AG10803 (cell line): ENCODE measurements around the gene MAP4K3.

Source experiments
- DNase-seq: peaks from one replicate; pipeline ENCODE4 v3.0.0; 2010; ENCODE audit warnings: low read depth
- H3K4me3 ChIP-seq: 2 replicates; pipeline ENCODE4 v1.5.1; 2011; ENCODE audit warnings: mild to moderate bottlenecking, low read length, control low read depth
- CTCF ChIP-seq: conservative IDR thresholded peaks from 2 replicates; pipeline ENCODE4 v1.5.1; 2011; ENCODE audit warnings: mild to moderate bottlenecking, low read length, control low read depth, inconsistent platforms

The MAP4K3 gene

DNA sequence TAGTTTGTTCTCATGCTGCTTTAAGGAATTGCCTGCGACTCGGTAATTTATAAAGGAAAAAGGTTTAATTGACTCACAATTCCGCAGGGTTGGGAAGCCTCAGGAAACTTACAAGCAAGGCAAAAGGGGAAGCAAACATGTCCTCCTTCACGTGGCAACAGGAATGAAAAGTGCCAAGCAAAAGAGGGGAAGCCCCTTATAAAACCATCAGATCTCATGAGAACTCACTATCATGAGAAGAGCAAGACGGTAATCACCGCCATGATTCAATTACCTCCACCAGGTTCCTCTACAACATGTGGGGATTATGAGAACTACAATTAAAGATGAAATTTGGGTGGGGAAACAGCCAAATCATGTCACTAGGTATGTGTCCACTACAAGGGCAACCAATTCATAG lies 53.9 kb downstream of the MAP4K3 start:
- TF ChIP-seq CTCF = no peak
- no peak for DNase-seq
- no peak overlapping the region for H3K4me3 ChIP-seq

- DNase-seq = no peak
- no peak for TF ChIP-seq CTCF
- no peak overlapping the region for H3K4me3 ChIP-seq
Measured at GRCh38 chr2:39381653-39382052, 55.4 kb downstream of the MAP4K3 start.

GRCh38 chr2:39380525-39381150 lies 56.4 kb downstream of the MAP4K3 start:
- no peak overlapping the region for H3K4me3 ChIP-seq
- DNase-seq = peak; percentile 29
- TF ChIP-seq CTCF = no peak

DNA sequence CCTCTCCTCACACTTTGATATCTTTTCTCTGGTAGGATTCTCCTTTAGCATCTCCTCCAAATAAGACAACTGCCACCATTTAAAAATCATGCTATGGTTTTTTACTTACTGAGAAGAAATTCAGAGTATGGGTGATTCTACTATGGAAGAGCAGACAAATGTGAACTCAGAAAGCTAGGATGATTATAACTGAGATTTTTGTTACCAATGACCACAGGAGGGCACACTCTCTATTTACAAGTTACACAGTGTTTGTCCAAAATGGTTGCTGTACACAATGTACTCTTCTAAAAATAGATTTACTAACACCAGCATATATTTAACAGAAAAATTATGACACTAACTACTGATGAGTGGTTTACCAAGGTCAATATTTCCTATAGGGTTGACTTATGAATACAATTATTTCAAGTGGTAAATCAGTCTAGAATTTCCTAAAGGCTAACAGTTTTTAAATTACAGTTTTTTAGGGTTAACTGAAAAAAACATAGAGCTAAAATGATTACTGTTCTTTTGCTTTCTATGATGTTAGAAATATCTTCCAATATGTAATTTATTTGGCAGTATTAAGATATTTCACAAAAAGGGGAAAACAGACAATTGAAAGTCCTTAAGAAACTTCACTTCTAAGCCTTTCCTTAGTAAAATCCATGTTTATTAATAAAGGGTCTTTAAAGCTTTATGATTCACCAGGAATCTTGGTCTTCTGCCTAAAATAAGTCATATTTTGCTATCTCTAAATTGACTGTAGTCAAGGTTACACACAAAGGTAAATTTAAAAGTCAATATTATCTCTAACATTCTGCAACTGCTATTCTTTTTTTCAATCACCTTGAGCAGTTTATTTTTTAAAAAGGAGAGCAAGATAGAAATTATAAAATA lies 57.2 kb downstream of the MAP4K3 start:
- TF ChIP-seq CTCF = peak; percentile 72
- H3K4me3 ChIP-seq = no peak overlapping the region
- peak; percentile 70 for DNase-seq

DNA sequence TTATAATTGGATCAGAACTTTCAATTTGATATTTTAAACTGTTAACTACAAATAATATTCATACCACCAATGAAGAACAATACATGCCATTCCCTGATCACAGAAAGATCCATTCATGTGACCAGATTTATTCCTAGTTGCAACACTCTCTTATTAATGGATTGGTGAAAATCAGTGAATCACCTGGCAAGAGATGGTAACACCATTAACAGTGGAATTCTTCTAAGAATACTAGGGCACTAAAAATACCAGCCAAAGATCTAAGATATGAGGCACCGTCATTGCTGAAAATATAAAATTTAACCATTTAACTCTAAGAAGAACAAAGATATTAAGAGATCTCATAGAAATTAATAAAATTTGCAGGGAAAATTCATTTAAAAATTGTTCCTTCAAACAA lies 58.1 kb downstream of the MAP4K3 start:
- peak; percentile 31 for DNase-seq
- TF ChIP-seq CTCF = no peak
- H3K4me3 ChIP-seq = no peak overlapping the region

- no peak overlapping the region for H3K4me3 ChIP-seq
- no peak for DNase-seq
- no peak for TF ChIP-seq CTCF
Measured at GRCh38 chr2:39377226-39377939, 59.7 kb downstream of the MAP4K3 start.
